Activated naive CD4-positive, alpha-beta T cell treated with anti-CD3 and anti-CD28 coated beads, Interleukin-2, amount 50 U/mL, for 72 hours (primary cell): ENCODE measurements around the gene EEPD1. TPM values are rescaled to one million over a fixed set of nuclear protein-coding genes. Genes with fewer than 3 reads are reported as not detected.
"Not testable (repeated sequence)": the region's sequence is repeated elsewhere in the genome, so short reads cannot be mapped to it uniquely, and the experiment has no call there.

Experiments used
- ATAC-seq, 2 donors: fragments of 150-1000 bp; cut with Tn5 transposase; 2 replicates each; pipeline ENCODE4 v1.10.0; 2021; ENCODE audit warnings: mild to moderate bottlenecking in 2 of 2, moderate library complexity in 2 of 2
- DNase-seq, 2 donors: peaks; one replicate each; pipeline ENCODE4 v3.0.0; 2021 to 2022; ENCODE audit warnings: low spot score in 2 of 2
- H3K27ac Mint-ChIP-seq, 2 donors: one replicate each; pipeline ENCODE4 v1.8.0; 2022; ENCODE audit warnings: mild to moderate bottlenecking in 2 of 2, mixed read lengths in 2 of 2
- H3K36me3 Mint-ChIP-seq, 2 donors: one replicate each; pipeline ENCODE4 v1.8.0; 2022; ENCODE audit warnings: mixed read lengths in 2 of 2
- H3K9me3 Mint-ChIP-seq, 2 donors: one replicate each; pipeline ENCODE4 v1.8.0; 2022; ENCODE audit warnings: mixed read lengths in 2 of 2
- total RNA-seq, 2 donors: library from RNA; stranded (reverse); gene quantifications; one replicate each; pipeline ENCODE4 v1.2.3, GENCODE V29; 2022

EEPD1 gene
- total RNA-seq, 2 donors from 2014 or later = 0.82 to 1.4 TPM

GRCh38 chr7:36147361-36147760 lies 5.7 kb upstream of the EEPD1 start:
- peaks cover 0 to 5% of the 10 kb centered on the region in 2 donors for H3K9me3 Mint-ChIP-seq
- H3K36me3 Mint-ChIP-seq = no peaks in the 10 kb centered on the region
- ATAC-seq = no peak
- H3K27ac Mint-ChIP-seq = no peak overlapping the region
- DNase-seq = no peak

GRCh38 chr7:36148422-36149065 lies 4.5 kb upstream of the EEPD1 start:
- H3K27ac Mint-ChIP-seq = no peak overlapping the region
- H3K36me3 Mint-ChIP-seq = no peaks in the 10 kb centered on the region
- ATAC-seq (no peak), DNase-seq (no peak)
- peaks cover 0 to 5% of the 10 kb centered on the region in 2 donors for H3K9me3 Mint-ChIP-seq

DNA sequence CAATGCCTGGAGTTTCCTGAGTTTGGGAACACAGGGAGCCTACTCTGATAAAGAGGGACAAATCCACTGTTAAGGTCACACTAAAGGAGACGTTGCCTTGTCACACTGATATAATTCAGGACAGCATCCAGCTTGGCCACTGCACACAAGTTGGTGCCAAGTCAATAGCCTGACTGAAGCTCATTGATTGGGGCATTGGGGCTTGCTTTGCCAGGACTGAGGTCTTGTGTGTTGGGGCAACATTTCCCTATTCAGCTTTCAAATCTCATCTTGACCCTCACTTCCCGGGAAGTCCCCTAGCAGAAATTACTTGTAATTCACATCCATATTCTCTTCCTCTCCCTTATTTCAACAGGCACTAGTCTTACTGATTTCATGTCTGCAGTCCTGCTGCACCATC lies 3.8 kb upstream of the EEPD1 start:
- DNase-seq, H3K36me3 Mint-ChIP-seq, H3K9me3 Mint-ChIP-seq, H3K27ac Mint-ChIP-seq, ATAC-seq: not testable (repeated sequence)

DNA sequence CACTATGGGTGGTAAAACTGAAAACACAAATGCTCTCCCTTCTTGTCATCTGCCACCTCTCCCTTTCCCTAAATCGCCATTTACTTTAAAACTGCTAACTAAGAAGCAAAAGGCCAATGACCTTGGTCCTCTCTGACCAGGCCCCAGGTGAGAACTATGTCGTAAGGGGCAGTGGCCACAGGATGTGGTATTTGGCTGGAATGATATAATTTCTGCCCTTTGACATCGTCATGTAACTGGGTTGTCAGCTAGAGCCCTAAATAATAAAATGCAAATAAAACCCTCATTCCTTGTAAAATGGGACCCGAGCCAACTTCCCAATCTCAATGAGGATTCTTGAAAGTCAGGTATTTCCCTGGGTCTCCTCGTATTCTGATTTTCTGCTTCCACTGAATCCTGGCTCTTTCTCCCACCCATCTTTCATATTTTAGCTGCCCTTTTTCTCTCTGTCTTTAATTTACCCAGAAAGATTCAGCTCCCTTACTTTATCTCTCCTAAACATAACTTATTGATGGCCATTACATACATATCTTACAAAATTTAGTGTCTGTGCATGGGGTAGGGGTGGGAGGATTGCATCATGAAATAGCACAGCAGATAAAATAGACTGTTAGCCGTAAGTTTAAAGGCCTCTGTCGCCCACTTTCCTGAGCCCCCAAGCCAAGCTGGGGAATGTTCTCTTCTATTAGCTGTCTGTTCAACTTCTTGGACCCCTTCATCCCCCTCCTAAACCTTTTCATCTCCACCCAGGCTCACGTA lies 3.2 kb upstream of the EEPD1 start:
- no peaks in the 10 kb centered on the region for H3K36me3 Mint-ChIP-seq
- no peak for DNase-seq
- H3K27ac Mint-ChIP-seq = no peak overlapping the region
- ATAC-seq = no peak
- peaks cover 0 to 5% of the 10 kb centered on the region in 2 donors for H3K9me3 Mint-ChIP-seq

GRCh38 chr7:36151921-36152755 lies 916 bp upstream of the EEPD1 start:
- H3K9me3 Mint-ChIP-seq = peaks cover 0 to 5% of the 10 kb centered on the region in 2 donors
- ATAC-seq (no peak), DNase-seq (no peak)
- H3K27ac Mint-ChIP-seq = peak overlapping the region in 1 of 2 donors; percentile 18
- H3K36me3 Mint-ChIP-seq = no peaks in the 10 kb centered on the region

DNA sequence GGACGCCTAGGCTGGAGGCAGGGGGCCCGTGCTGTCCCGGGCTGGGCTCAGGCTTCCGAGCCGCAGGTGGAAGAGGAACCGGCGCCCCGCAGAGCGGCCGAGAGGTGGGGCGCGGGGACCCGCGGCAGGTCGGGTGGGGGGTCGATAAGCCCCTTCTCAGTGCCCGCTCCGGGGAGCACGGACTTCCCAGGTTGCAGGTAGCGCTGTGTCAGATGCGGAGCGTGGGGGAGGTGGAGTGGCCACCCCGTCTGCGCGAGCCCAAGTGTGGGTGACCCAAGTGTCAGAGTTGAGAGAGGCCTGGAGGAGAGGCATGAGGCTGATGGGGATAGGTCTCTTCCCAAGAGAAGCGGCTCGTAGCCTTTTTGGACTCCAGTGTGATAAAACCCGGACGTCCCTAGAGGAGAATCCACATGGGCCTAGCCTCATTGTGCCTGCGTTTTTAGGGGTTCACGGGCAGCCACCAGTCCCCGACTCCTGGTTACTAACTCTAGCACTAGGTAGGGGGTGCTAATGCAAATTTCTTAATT lies 580 bp downstream of the EEPD1 start:
- Mint-ChIP-seq H3K9me3 (peaks cover 0 to 1% of the 10 kb centered on the region in 2 donors), H3K36me3 (no peaks in the 10 kb centered on the region), H3K27ac (peak overlapping the region in 1 of 2 donors; percentile 14)
- no peak for ATAC-seq
- peak in 1 of 2 donors; percentile 18 for DNase-seq

DNA sequence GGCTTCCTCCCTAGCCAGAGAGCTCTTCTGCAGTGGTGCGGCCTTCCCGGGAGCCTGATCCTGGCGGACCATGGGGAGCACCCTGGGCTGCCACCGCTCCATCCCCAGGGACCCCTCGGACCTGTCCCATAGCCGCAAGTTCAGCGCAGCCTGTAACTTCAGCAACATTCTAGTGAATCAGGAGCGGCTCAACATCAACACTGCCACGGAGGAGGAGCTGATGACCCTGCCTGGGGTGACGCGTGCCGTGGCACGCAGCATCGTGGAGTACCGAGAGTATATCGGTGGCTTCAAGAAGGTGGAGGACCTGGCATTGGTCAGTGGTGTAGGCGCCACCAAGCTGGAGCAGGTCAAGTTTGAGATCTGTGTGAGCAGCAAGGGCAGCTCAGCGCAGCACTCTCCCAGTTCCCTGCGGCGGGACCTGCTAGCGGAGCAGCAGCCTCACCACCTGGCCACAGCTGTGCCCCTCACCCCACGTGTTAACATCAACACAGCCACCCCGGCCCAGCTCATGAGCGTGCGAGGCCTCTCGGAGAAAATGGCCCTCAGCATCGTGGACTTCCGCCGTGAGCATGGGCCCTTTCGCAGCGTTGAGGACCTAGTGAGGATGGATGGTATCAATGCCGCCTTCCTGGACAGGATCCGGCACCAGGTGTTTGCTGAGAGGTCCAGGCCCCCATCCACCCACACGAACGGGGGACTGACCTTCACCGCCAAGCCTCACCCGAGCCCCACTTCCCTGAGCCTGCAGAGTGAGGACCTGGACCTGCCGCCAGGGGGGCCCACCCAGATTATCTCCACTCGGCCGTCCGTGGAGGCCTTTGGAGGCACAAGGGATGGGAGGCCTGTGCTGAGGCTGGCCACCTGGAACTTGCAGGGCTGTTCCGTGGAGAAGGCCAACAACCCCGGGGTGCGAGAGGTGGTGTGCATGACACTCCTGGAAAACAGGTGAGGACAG lies 1.5 kb downstream of the EEPD1 start:
- H3K27ac Mint-ChIP-seq = no peak overlapping the region
- H3K36me3 Mint-ChIP-seq = no peaks in the 10 kb centered on the region
- no peak for ATAC-seq
- no peaks in the 10 kb centered on the region for H3K9me3 Mint-ChIP-seq
- DNase-seq = no peak

DNA sequence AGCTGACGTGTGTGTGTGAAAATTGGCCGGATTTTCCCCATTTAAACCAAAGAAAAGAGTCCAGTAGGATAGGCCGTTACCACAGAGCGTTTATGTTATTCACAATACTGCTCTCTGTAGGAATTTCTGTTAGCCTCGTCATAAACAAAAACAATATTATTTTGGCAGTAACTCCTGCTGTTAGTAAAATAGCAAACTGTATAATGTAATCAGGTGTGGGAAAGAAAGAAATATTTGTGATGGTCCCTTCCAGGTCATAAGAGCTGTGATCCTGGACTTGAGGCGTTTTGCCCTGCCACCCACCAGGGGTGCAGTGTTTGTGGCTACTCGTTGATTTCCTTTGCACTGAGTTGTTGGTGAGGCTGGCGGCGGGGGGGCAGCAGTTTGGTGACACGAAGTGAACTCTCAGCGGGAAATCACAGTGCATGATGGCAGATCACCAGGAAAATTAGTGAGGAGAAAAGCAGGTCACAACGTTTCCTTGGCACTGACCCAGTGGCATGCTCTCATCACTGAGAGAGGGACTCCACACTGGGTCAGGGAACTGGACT lies 2.8 kb downstream of the EEPD1 start:
- Mint-ChIP-seq H3K36me3 (no peaks in the 10 kb centered on the region), H3K9me3 (no peaks in the 10 kb centered on the region), H3K27ac (no peak overlapping the region)
- ATAC-seq = no peak
- no peak for DNase-seq

- ATAC-seq = no peak
- Mint-ChIP-seq H3K36me3 (no peaks in the 10 kb centered on the region), H3K27ac (no peak overlapping the region), H3K9me3 (no peaks in the 10 kb centered on the region)
- DNase-seq = no peak
Measured at GRCh38 chr7:36157527-36158320, 4.7 kb downstream of the EEPD1 start.

GRCh38 chr7:36158321-36158605 lies 5.2 kb downstream of the EEPD1 start:
- DNase-seq (no peak), ATAC-seq (no peak)
- Mint-ChIP-seq H3K36me3 (no peaks in the 10 kb centered on the region), H3K9me3 (no peaks in the 10 kb centered on the region), H3K27ac (no peak overlapping the region)

DNA sequence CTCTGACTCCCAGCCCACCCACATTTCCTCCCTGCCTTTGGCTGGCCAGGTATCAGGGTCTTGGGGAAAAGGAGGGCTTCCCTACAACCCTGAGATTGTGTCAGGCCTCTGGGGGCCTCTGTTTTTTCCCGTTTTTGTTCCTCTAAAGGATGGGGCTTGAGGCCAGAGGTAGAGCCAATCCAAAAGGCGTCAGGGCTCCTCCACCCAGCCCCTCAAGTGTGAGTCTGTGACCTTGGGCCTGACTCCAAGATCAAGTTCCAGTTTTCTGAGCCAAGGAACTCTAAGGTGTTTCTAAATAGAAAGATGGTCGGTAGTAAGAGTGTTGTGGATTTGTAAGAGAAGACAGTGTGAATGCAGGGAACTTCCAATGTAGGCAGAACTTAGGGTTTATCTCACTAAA lies 6.6 kb downstream of the EEPD1 start:
- ATAC-seq (no peak), DNase-seq (no peak)
- no peaks in the 10 kb centered on the region for H3K9me3 Mint-ChIP-seq
- H3K27ac Mint-ChIP-seq = no peak overlapping the region
- no peaks in the 10 kb centered on the region for H3K36me3 Mint-ChIP-seq

GRCh38 chr7:36160313-36160712 lies 7.3 kb downstream of the EEPD1 start:
- Mint-ChIP-seq H3K27ac (no peak overlapping the region), H3K36me3 (no peaks in the 10 kb centered on the region), H3K9me3 (no peaks in the 10 kb centered on the region)
- ATAC-seq (no peak), DNase-seq (no peak)

- H3K9me3 Mint-ChIP-seq = no peaks in the 10 kb centered on the region
- DNase-seq = no peak
- H3K27ac Mint-ChIP-seq = no peak overlapping the region
- ATAC-seq = no peak
- H3K36me3 Mint-ChIP-seq = no peaks in the 10 kb centered on the region
Measured at GRCh38 chr7:36161996-36162395, 8.9 kb downstream of the EEPD1 start.

- H3K36me3 Mint-ChIP-seq = no peaks in the 10 kb centered on the region
- no peaks in the 10 kb centered on the region for H3K9me3 Mint-ChIP-seq
- H3K27ac Mint-ChIP-seq = no peak overlapping the region
- DNase-seq (no peak), ATAC-seq (no peak)
Measured at GRCh38 chr7:36165059-36165458, 12.0 kb downstream of the EEPD1 start.

GRCh38 chr7:36165802-36166201 lies 12.7 kb downstream of the EEPD1 start:
- no peak for ATAC-seq
- no peaks in the 10 kb centered on the region for H3K9me3 Mint-ChIP-seq
- DNase-seq = no peak

More at GRCh38 chr7:36165802-36166201, 12.7 kb downstream of the EEPD1 start:
- Mint-ChIP-seq H3K36me3 (no peaks in the 10 kb centered on the region), H3K27ac (no peak overlapping the region)
